Mucosa of stomach (tissue), 1 donor: ENCODE measurements around the gene ZMAT5.

Source experiments
- H3K27me3 ChIP-seq: one replicate; pipeline ENCODE4 v1.7.0; 2013; ENCODE audit warnings: mild to moderate bottlenecking, low read length; ENCODE audit not compliant: control insufficient read depth, insufficient read depth
- H3K36me3 ChIP-seq: one replicate; pipeline ENCODE4 v1.7.0; 2013; ENCODE audit warnings: low read length; ENCODE audit not compliant: control insufficient read depth, insufficient read depth
- H3K4me1 ChIP-seq: one replicate; pipeline ENCODE4 v1.7.0; 2013; ENCODE audit warnings: mild to moderate bottlenecking, low read length; ENCODE audit not compliant: control insufficient read depth, insufficient read depth
- H3K4me3 ChIP-seq: one replicate; pipeline ENCODE4 v1.7.0; 2013; ENCODE audit warnings: low read length
- H3K9ac ChIP-seq: one replicate; pipeline ENCODE4 v1.7.0; 2013; ENCODE audit warnings: mild to moderate bottlenecking, low read length, moderate library complexity
- H3K9me3 ChIP-seq: one replicate; pipeline ENCODE4 v1.7.0; 2013; ENCODE audit warnings: mild to moderate bottlenecking, low read length, moderate library complexity; ENCODE audit not compliant: control insufficient read depth
- donor health status: Pancreatic carcinoma.

The ZMAT5 gene

GRCh38 chr22:29784451-29785361 lies 17.9 kb upstream of the ZMAT5 start:
- H3K9me3 ChIP-seq = no peaks in the 10 kb centered on the region
- H3K4me3 ChIP-seq = no peak overlapping the region
- no peaks in the 10 kb centered on the region for H3K27me3 ChIP-seq
- H3K4me1 ChIP-seq = peaks cover 61% of the 10 kb centered on the region
- peaks cover 10% of the 10 kb centered on the region for H3K36me3 ChIP-seq
- no peak overlapping the region for H3K9ac ChIP-seq

- H3K4me1 ChIP-seq = peaks cover 69% of the 10 kb centered on the region
- H3K36me3 ChIP-seq = no peaks in the 10 kb centered on the region
- H3K27me3 ChIP-seq = no peaks in the 10 kb centered on the region
- no peaks in the 10 kb centered on the region for H3K9me3 ChIP-seq
- peak overlapping the region; percentile 56 for H3K9ac ChIP-seq
- H3K4me3 ChIP-seq = no peak overlapping the region
Observed at GRCh38 chr22:29782061-29782845, 15.4 kb upstream of the ZMAT5 start.

GRCh38 chr22:29780748-29781676 lies 14.2 kb upstream of the ZMAT5 start:
- Histone ChIP-seq H3K9me3 (no peaks in the 10 kb centered on the region), H3K36me3 (no peaks in the 10 kb centered on the region), H3K4me1 (peaks cover 65% of the 10 kb centered on the region), H3K4me3 (no peak overlapping the region), H3K27me3 (no peaks in the 10 kb centered on the region), H3K9ac (peak overlapping the region; percentile 56)

- Histone ChIP-seq H3K4me3 (no peak overlapping the region), H3K36me3 (no peaks in the 10 kb centered on the region), H3K4me1 (peaks cover 61% of the 10 kb centered on the region), H3K9me3 (no peaks in the 10 kb centered on the region), H3K9ac (no peak overlapping the region), H3K27me3 (no peaks in the 10 kb centered on the region)
Observed at GRCh38 chr22:29780220-29780619, 13.4 kb upstream of the ZMAT5 start.

GRCh38 chr22:29773233-29773632 lies 6.4 kb upstream of the ZMAT5 start:
- Histone ChIP-seq H3K9ac (no peak overlapping the region), H3K4me1 (peaks cover 21% of the 10 kb centered on the region), H3K9me3 (no peaks in the 10 kb centered on the region), H3K36me3 (peaks cover 8% of the 10 kb centered on the region), H3K27me3 (no peaks in the 10 kb centered on the region), H3K4me3 (no peak overlapping the region)

GRCh38 chr22:29772170-29772641 lies 5.4 kb upstream of the ZMAT5 start:
- Histone ChIP-seq H3K4me1 (peaks cover 13% of the 10 kb centered on the region), H3K27me3 (no peaks in the 10 kb centered on the region), H3K36me3 (peaks cover 8% of the 10 kb centered on the region), H3K4me3 (no peak overlapping the region), H3K9ac (no peak overlapping the region), H3K9me3 (no peaks in the 10 kb centered on the region)

GRCh38 chr22:29769723-29770321 lies 3.0 kb upstream of the ZMAT5 start:
- Histone ChIP-seq H3K4me1 (peaks cover 15% of the 10 kb centered on the region), H3K9ac (no peak overlapping the region), H3K36me3 (peaks cover 8% of the 10 kb centered on the region), H3K27me3 (no peaks in the 10 kb centered on the region), H3K4me3 (no peak overlapping the region), H3K9me3 (no peaks in the 10 kb centered on the region)

- peak overlapping the region; percentile 95 for H3K4me3 ChIP-seq
- no peaks in the 10 kb centered on the region for H3K9me3 ChIP-seq
- H3K9ac ChIP-seq = peak overlapping the region; percentile 96
Observed at GRCh38 chr22:29768052-29768693, 1.4 kb upstream of the ZMAT5 start.

GRCh38 chr22:29767171-29768051 lies 604 bp upstream of the ZMAT5 start, which contains the start of gene UQCR10:
Gene UQCR10 (plus strand): TSS chr22:29767369. CDS start chr22:29767399, 30 bp downstream.
- Histone ChIP-seq H3K4me3 (peak within 1 kb of the TSS; percentile 95), H3K4me1 (peaks cover 7% of the 10 kb centered on the region), H3K9me3 (no peaks in the 10 kb centered on the region), H3K9ac (peak within 1 kb of the TSS; percentile 96), H3K27me3 (no peaks in the 10 kb centered on the region), H3K36me3 (peaks cover 8% of the 10 kb centered on the region)

More at GRCh38 chr22:29768052-29768693, 1.4 kb upstream of the ZMAT5 start:
- peaks cover 8% of the 10 kb centered on the region for H3K36me3 ChIP-seq
- H3K27me3 ChIP-seq = no peaks in the 10 kb centered on the region
- H3K4me1 ChIP-seq = peaks cover 11% of the 10 kb centered on the region

GRCh38 chr22:29765905-29766631 lies 739 bp downstream of the ZMAT5 start:
- Histone ChIP-seq H3K4me1 (peaks cover 7% of the 10 kb centered on the region), H3K9me3 (no peaks in the 10 kb centered on the region), H3K36me3 (peaks cover 8% of the 10 kb centered on the region), H3K27me3 (no peaks in the 10 kb centered on the region), H3K9ac (peak overlapping the region; percentile 96), H3K4me3 (peak overlapping the region; percentile 65)
